Parathyroid adenoma (tissue), 2 donors: ENCODE results near the gene VDR.

ENCODE experiments used
- H2AFZ ChIP-seq: fragments of 300-600 bp; sonication (generic); one replicate; pipeline ENCODE4 v1.7.0; 2017; ENCODE audit warnings: antibody characterized with exemption, mild to moderate bottlenecking
- H3K27ac ChIP-seq: fragments of 300-600 bp; sonication (generic); one replicate; pipeline ENCODE4 v1.7.0; 2017
- H3K27me3 ChIP-seq: fragments of 300-600 bp; sonication (generic); one replicate; pipeline ENCODE4 v1.7.0; 2017; ENCODE audit warnings: low read length; ENCODE audit not compliant: control insufficient read depth, insufficient read depth
- H3K36me3 ChIP-seq: fragments of 300-600 bp; sonication (generic); one replicate; pipeline ENCODE4 v1.7.0; 2017; ENCODE audit warnings: low read length; ENCODE audit not compliant: control insufficient read depth, insufficient read depth
- H3K4me1 ChIP-seq: fragments of 300-600 bp; sonication (generic); one replicate; pipeline ENCODE4 v1.7.0; 2017; ENCODE audit warnings: control low read depth
- H3K4me2 ChIP-seq: fragments of 300-600 bp; sonication (generic); one replicate; pipeline ENCODE4 v1.7.0; 2017; ENCODE audit warnings: low read length
- H3K4me3 ChIP-seq: fragments of 300-600 bp; sonication (generic); one replicate; pipeline ENCODE4 v1.7.0; 2017; ENCODE audit warnings: low read depth, low read length
- H3K79me2 ChIP-seq: fragments of 300-600 bp; sonication (generic); one replicate; pipeline ENCODE4 v1.7.0; 2017; ENCODE audit warnings: control low read depth
- H3K9ac ChIP-seq: fragments of 300-600 bp; sonication (generic); one replicate; pipeline ENCODE4 v1.7.0; 2017; ENCODE audit warnings: mild to moderate bottlenecking
- H3K9me3 ChIP-seq: fragments of 300-600 bp; sonication (generic); one replicate; pipeline ENCODE4 v1.7.0; 2017; ENCODE audit warnings: low read length; ENCODE audit not compliant: control insufficient read depth
- TF ChIP-seq, protein P1 (sequence below): fragments of 300-600 bp; sonication (generic); IDR thresholded peaks from one replicate; pipeline ENCODE4 v1.7.0; 2017; ENCODE audit warnings: antibody characterized with exemption, mild to moderate bottlenecking
- donor health status: primary hyperparathyroidism.

Gene VDR

DNA sequence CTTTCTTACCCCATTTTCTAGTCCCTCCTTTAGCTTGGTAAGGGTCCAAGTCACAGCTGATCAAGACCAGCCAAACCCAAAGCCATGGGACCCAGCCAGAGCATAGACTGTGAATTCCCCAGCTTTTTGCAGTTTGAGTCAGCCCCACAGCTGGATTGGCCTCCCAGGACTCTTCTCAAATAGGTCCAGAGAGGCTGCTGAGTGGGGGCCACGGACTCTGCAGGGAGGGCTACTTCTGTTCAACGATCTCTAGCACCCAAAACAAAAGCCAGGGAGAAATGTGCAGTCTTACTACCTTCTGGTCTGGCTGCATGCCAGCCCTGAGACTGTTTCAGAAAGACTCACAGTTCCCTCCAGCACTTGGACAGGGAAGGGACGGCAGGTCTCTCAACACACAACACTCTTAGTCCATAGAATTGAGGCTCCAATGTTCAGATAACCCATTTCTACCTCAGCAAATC lies 1.6 kb downstream of the VDR start:
- Histone ChIP-seq H3K36me3 (no peaks in the 10 kb centered on the region), H3K9ac (peak overlapping the region; percentile 38), H3K4me2 (peak overlapping the region; percentile 92), H2AFZ (no peak overlapping the region), H3K4me3 (peak overlapping the region; percentile 88), H3K79me2 (peaks cover 64% of the 10 kb centered on the region), H3K9me3 (no peaks in the 10 kb centered on the region), H3K27ac (peak overlapping the region; percentile 96), H3K4me1 (peaks cover 39% of the 10 kb centered on the region), H3K27me3 (no peaks in the 10 kb centered on the region)
- TF ChIP-seq, protein P1, sequence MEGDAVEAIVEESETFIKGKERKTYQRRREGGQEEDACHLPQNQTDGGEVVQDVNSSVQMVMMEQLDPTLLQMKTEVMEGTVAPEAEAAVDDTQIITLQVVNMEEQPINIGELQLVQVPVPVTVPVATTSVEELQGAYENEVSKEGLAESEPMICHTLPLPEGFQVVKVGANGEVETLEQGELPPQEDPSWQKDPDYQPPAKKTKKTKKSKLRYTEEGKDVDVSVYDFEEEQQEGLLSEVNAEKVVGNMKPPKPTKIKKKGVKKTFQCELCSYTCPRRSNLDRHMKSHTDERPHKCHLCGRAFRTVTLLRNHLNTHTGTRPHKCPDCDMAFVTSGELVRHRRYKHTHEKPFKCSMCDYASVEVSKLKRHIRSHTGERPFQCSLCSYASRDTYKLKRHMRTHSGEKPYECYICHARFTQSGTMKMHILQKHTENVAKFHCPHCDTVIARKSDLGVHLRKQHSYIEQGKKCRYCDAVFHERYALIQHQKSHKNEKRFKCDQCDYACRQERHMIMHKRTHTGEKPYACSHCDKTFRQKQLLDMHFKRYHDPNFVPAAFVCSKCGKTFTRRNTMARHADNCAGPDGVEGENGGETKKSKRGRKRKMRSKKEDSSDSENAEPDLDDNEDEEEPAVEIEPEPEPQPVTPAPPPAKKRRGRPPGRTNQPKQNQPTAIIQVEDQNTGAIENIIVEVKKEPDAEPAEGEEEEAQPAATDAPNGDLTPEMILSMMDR: no peak

DNA sequence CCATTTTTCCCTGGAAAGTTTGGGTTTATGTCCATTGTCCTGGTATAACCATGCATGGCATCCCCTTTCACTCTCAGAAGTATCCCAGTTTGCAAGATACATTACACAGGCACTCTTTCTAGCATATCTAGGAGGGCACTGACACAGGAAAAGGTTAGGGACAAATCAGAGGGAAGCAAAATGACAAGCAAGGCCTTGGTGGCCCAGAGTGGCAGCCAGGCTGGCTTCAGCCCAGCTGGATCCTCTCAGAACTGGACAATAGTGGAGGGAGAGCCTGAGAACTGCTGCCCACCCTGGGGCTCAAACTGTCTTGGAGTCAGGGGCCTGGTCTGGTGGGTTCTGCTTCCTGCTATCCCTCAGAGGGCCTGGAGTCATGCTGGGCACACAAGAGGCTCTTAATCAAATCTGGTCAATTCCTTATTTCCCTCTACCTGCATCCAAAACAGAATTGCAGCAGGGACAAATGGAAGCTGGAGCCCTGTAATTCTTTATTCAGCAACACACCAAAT lies 2.6 kb downstream of the VDR start:
- Histone ChIP-seq H3K36me3 (no peaks in the 10 kb centered on the region), H3K4me1 (peaks cover 49% of the 10 kb centered on the region), H3K9me3 (no peaks in the 10 kb centered on the region), H3K9ac (peak overlapping the region; percentile 38), H3K4me3 (peak overlapping the region; percentile 88), H3K4me2 (peak overlapping the region; percentile 92), H2AFZ (no peak overlapping the region), H3K27me3 (no peaks in the 10 kb centered on the region), H3K27ac (peak overlapping the region; percentile 96), H3K79me2 (peaks cover 74% of the 10 kb centered on the region)
- TF ChIP-seq, protein P1: no peak

DNA sequence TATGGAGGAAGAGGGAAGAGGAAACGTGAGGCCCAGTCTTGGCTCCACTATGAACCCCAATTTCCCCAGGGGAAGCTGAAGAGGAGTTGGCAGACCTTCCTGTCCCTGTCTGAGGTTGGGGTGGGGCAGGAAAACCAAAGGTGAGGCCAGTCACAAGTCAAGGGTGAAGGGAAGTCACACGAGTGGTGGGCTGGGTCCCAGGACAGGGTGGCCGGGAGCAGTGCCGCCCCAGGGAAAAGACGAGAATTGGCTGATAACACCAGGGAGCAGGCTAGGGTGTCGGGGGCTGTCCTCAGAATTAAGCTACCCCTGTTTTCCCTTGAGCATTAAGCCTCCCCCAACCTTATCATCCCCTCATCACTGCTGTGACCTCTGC lies 3.1 kb downstream of the VDR start:
- no peak overlapping the region for H3K9ac ChIP-seq
- no peaks in the 10 kb centered on the region for H3K27me3 ChIP-seq
- H3K4me3 ChIP-seq: peak overlapping the region; percentile 88
- H3K27ac ChIP-seq: peak overlapping the region; percentile 96
- peaks cover 53% of the 10 kb centered on the region for H3K4me1 ChIP-seq
- H3K4me2 ChIP-seq: peak overlapping the region; percentile 92
- H3K9me3 ChIP-seq: no peaks in the 10 kb centered on the region
- TF ChIP-seq, protein P1: no peak
- no peak overlapping the region for H2AFZ ChIP-seq
- H3K36me3 ChIP-seq: no peaks in the 10 kb centered on the region
- peaks cover 79% of the 10 kb centered on the region for H3K79me2 ChIP-seq

DNA sequence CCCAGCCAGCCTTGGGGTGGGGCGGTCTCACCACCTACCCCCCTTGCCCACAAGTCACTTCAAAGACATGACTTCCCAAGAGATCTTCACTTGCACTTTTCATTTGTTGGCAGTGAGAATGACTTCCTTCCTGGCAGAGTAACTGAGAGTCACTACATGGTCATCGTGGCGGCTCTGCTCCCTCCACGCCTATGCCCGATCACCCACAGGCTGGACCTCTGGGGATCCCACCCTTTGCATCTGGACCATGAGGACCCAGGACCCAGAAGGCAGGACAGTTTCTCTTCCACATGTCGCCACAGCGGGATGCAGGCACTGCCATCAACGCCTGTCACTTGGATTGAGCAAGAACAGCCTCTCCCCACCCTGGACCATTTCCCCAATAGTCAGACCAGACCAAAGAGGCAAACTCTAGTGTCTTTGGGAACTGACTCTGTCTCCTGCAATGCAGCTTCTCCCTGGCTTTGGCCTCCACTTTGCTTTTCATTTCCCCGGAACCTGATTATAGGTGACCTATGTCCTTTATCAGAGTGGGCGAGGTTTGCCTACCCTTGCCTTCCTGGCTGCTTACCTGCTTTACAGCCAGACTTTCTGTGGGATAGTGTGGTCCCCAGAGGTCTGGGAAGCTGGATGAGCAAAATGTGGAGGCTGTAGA lies 3.6 kb downstream of the VDR start:
- no peaks in the 10 kb centered on the region for H3K27me3 ChIP-seq
- H3K4me3 ChIP-seq: peak overlapping the region; percentile 88
- peaks cover 84% of the 10 kb centered on the region for H3K79me2 ChIP-seq
- H3K4me2 ChIP-seq: peak overlapping the region; percentile 92
- peaks cover 59% of the 10 kb centered on the region for H3K4me1 ChIP-seq
- H2AFZ ChIP-seq: no peak overlapping the region
- TF ChIP-seq, protein P1: no peak
- H3K9ac ChIP-seq: no peak overlapping the region
- H3K27ac ChIP-seq: peak overlapping the region; percentile 96
- H3K36me3 ChIP-seq: no peaks in the 10 kb centered on the region
- no peaks in the 10 kb centered on the region for H3K9me3 ChIP-seq
